Epidermal melanocyte (primary cell): Measurements from ENCODE around the gene PTPRU.

Experiments used
- DNase-seq: peaks from one replicate; pipeline ENCODE4 v3.0.0; 2011; ENCODE audit warnings: low spot score; ENCODE audit not compliant: insufficient read length

PTPRU gene

GRCh38 chr1:29243871-29244200 lies 7.5 kb downstream of the PTPRU start:
- no peak for DNase-seq

GRCh38 chr1:29245261-29245660 lies 8.9 kb downstream of the PTPRU start:
- no peak for DNase-seq

- no peak for DNase-seq
Measured at GRCh38 chr1:29245876-29246275, 9.6 kb downstream of the PTPRU start.

- no peak for DNase-seq
Measured at GRCh38 chr1:29247044-29247443, 10.7 kb downstream of the PTPRU start.

- DNase-seq, result no peak
Measured at GRCh38 chr1:29247571-29248273, 11.4 kb downstream of the PTPRU start.

- no peak for DNase-seq
Measured at GRCh38 chr1:29248409-29248808, 12.1 kb downstream of the PTPRU start.

- DNase-seq, result no peak
Measured at GRCh38 chr1:29249170-29249691, 12.9 kb downstream of the PTPRU start.

- DNase-seq, result no peak
Measured at GRCh38 chr1:29249951-29250581, 13.7 kb downstream of the PTPRU start.

GRCh38 chr1:29251164-29252124 lies 15.1 kb downstream of the PTPRU start:
- no peak for DNase-seq

GRCh38 chr1:29253180-29253579 lies 16.9 kb downstream of the PTPRU start:
- DNase-seq, result no peak

GRCh38 chr1:29254346-29254745 lies 18.0 kb downstream of the PTPRU start:
- no peak for DNase-seq

- DNase-seq, result no peak
Measured at GRCh38 chr1:29255134-29255666, 18.9 kb downstream of the PTPRU start.

- DNase-seq, result no peak
Measured at GRCh38 chr1:29256394-29256793, 20.1 kb downstream of the PTPRU start.

- DNase-seq, result no peak
Measured at GRCh38 chr1:29256979-29257804, 20.9 kb downstream of the PTPRU start.

GRCh38 chr1:29258189-29258975 lies 22.1 kb downstream of the PTPRU start:
- no peak for DNase-seq

GRCh38 chr1:29258976-29259801 lies 22.9 kb downstream of the PTPRU start:
- no peak for DNase-seq

- DNase-seq, result peak; percentile 82
Measured at GRCh38 chr1:29259802-29260441, 23.6 kb downstream of the PTPRU start.

GRCh38 chr1:29260531-29260930 lies 24.2 kb downstream of the PTPRU start:
- no peak for DNase-seq
